Measurements from ENCODE around the gene TRERF1. TPM values are rescaled to one million over a fixed set of nuclear protein-coding genes. Genes with fewer than 3 reads are reported as not detected.

The TRERF1 gene
- total RNA-seq, 1 donor from 2014 or later, result 0.58 TPM

- ATAC-seq (no peak), DNase-seq (ENCODE audit: low spot score) (no peak)
Measured at GRCh38 chr6:42287756-42288155, 164.0 kb downstream of the TRERF1 start.

- ATAC-seq, result no peak
- DNase-seq (ENCODE audit: low spot score), result no peak
Measured at GRCh38 chr6:42281570-42281969, 170.2 kb downstream of the TRERF1 start.

- DNase-seq (ENCODE audit: low spot score), result no peak
- no peak for ATAC-seq
Measured at GRCh38 chr6:42280966-42281533, 170.7 kb downstream of the TRERF1 start.

GRCh38 chr6:42279966-42280629, 171.6 kb downstream of the TRERF1 start:
- ATAC-seq, result peak; percentile 55
- DNase-seq (ENCODE audit: low spot score), result no peak

GRCh38 chr6:42279144-42279781, 172.5 kb downstream of the TRERF1 start:
- ATAC-seq, result peak; percentile 24
- no peak for DNase-seq (ENCODE audit: low spot score)

GRCh38 chr6:42278131-42278853, 173.4 kb downstream of the TRERF1 start:
- no peak for ATAC-seq

GRCh38 chr6:42276034-42276890, 175.5 kb downstream of the TRERF1 start:
- ATAC-seq (no peak), DNase-seq (ENCODE audit: low spot score) (no peak)

More at GRCh38 chr6:42278131-42278853, 173.4 kb downstream of the TRERF1 start:
- DNase-seq (ENCODE audit: low spot score), result no peak

GRCh38 chr6:42275376-42276033, 176.2 kb downstream of the TRERF1 start:
- no peak for DNase-seq (ENCODE audit: low spot score)

GRCh38 chr6:42274898-42275297, 176.8 kb downstream of the TRERF1 start:
- ATAC-seq (no peak), DNase-seq (ENCODE audit: low spot score) (no peak)

More at GRCh38 chr6:42275376-42276033, 176.2 kb downstream of the TRERF1 start:
- ATAC-seq, result no peak

GRCh38 chr6:42271834-42272805, 179.6 kb downstream of the TRERF1 start:
- DNase-seq (ENCODE audit: low spot score), result no peak
- ATAC-seq, result no peak

GRCh38 chr6:42269974-42270510, 181.7 kb downstream of the TRERF1 start:
- no peak for ATAC-seq
- no peak for DNase-seq (ENCODE audit: low spot score)

GRCh38 chr6:42269553-42269952, 182.2 kb downstream of the TRERF1 start:
- no peak for DNase-seq (ENCODE audit: low spot score)
- ATAC-seq, result no peak

GRCh38 chr6:42268835-42269204, 182.9 kb downstream of the TRERF1 start:
- no peak for ATAC-seq
- no peak for DNase-seq (ENCODE audit: low spot score)

- DNase-seq (ENCODE audit: low spot score) (no peak), ATAC-seq (no peak)
Measured at GRCh38 chr6:42268016-42268834, 183.5 kb downstream of the TRERF1 start.

GRCh38 chr6:42266538-42266937, 185.2 kb downstream of the TRERF1 start:
- ATAC-seq, result no peak
- DNase-seq (ENCODE audit: low spot score), result no peak

- ATAC-seq (no peak), DNase-seq (ENCODE audit: low spot score) (no peak)
Measured at GRCh38 chr6:42264852-42265390, 186.8 kb downstream of the TRERF1 start.

- DNase-seq (ENCODE audit: low spot score) (no peak), ATAC-seq (no peak)
Measured at GRCh38 chr6:42264162-42264851, 187.4 kb downstream of the TRERF1 start.
